Spleen (tissue), 11 donors: ENCODE results near the gene CCDC149. TPM values are rescaled to one million over a fixed set of nuclear protein-coding genes. Genes with fewer than 3 reads are reported as not detected.

Experiments
- DNase-seq: peaks from one replicate; pipeline ENCODE4 v3.0.0-alpha.2; 2020
- H3K27ac ChIP-seq, 8 donors: fragments of 200-600 bp; sonication (generic) in 7 of 8; 1 replicate in 4 of 8; 2 replicates in 4 of 8; pipeline versions ENCODE4 v1.5.0 to v1.8.0; 2016 to 2021; ENCODE audit warnings: inconsistent platforms in 4 of 8, mild to moderate bottlenecking in 4 of 8, moderate library complexity in 1 of 8
- H3K27me3 ChIP-seq, 7 donors: fragments of 200-600 bp; sonication (generic) in 6 of 7; replicated peaks in 1 of 7; 1 replicate in 4 of 7; 2 replicates in 3 of 7; pipeline versions ENCODE4 v1.5.0 to v1.8.0; 2016 to 2021; ENCODE audit warnings: inconsistent platforms in 3 of 7, mild to moderate bottlenecking in 1 of 7
- H3K36me3 ChIP-seq, 6 donors: fragments of 200-600 bp; sonication (generic) in 5 of 6; 1 replicate in 4 of 6; 2 replicates in 2 of 6; pipeline versions ENCODE4 v1.5.0 to v1.8.0; 2016 to 2021; ENCODE audit warnings: inconsistent platforms in 2 of 6
- H3K4me1 ChIP-seq, 6 donors: fragments of 200-600 bp; sonication (generic) in 5 of 6; 1 replicate in 3 of 6; 2 replicates in 3 of 6; pipeline versions ENCODE4 v1.5.0 to v1.8.0; 2016 to 2021; ENCODE audit warnings: inconsistent platforms in 3 of 6
- H3K4me3 ChIP-seq, 8 donors: fragments of 200-600 bp; sonication (generic) in 7 of 8; 1 replicate in 4 of 8; 2 replicates in 4 of 8; pipeline versions ENCODE4 v1.5.0 to v1.8.0; 2016 to 2021; ENCODE audit warnings: inconsistent platforms in 4 of 8, mild to moderate bottlenecking in 4 of 8, moderate library complexity in 2 of 8
- H3K9me3 ChIP-seq, 8 donors: fragments of 200-600 bp; sonication (generic) in 7 of 8; 1 replicate in 4 of 8; 2 replicates in 4 of 8; pipeline versions ENCODE4 v1.5.0 to v1.8.0; 2016 to 2021; ENCODE audit warnings: inconsistent platforms in 4 of 8
- POLR2A ChIP-seq, 3 donors: fragments of 450-650 bp; IDR thresholded peaks; one replicate each; pipeline ENCODE4 v1.5.1; 2017; ENCODE audit warnings: antibody characterized with exemption in 3 of 3, mild to moderate bottlenecking in 1 of 3
- POLR2AphosphoS5 ChIP-seq, 3 donors: sonication (generic); formaldehyde crosslinking; IDR thresholded peaks; one replicate each; pipeline ENCODE4 v1.5.1; 2017; ENCODE audit warnings: antibody characterized with exemption in 3 of 3
- WGBS, 5 donors: extraction: QIAGEN DNeasy Blood & Tissue Kit in 3 of 5; methylation state at CpG; one replicate each; pipeline versions ENCODE4 v1.1.5 to v1.1.7; 2013 to 2018; 5-methylcytosine and 5-hydroxymethylcytosine counted together
- intact Hi-C: fragments of 100-400 bp; cut with DNase I; formaldehyde crosslinking; loops from one replicate; pipeline ENCODE4 v1.15.0; 2023; ENCODE audit warnings: low total_unique reads
- polyA plus RNA-seq, 3 donors: library from polyadenylated mRNA; stranded (reverse); fragments of 200-250 nt; gene quantifications; one replicate each; pipeline ENCODE4 v1.2.1, GENCODE V29; 2013
- total RNA-seq, 7 donors: library from RNA; depleted of rRNA in 3 of 7; stranded (reverse); fragments of >200 nt in 3 of 7; fragmentation: NEBNext Ultra II Directional in 4 of 7; extraction: Animal tissue kit (Norgen Biotek cat#: 25700) in 4 of 7; gene quantifications; one replicate each; pipeline versions ENCODE4 v1.1.0 to v1.2.1, GENCODE V29; 2016 to 2021
- TF ChIP-seq, protein P1 (sequence below), 11 experiments: fragments of 200-600 bp in 7 of 11; fragments of 450-650 bp in 4 of 11; sonication (generic) in 4 of 11; IDR thresholded peaks in 8 of 11; conservative IDR thresholded peaks in 3 of 11; 1 replicate in 7 of 11; 2 replicates in 4 of 11; pipeline versions ENCODE4 v1.4.0 to v1.8.0; 2016 to 2021; ENCODE audit warnings: antibody characterized with exemption in 11 of 11, inconsistent platforms in 4 of 11, mild to moderate bottlenecking in 1 of 11
- donor health status: healthy with polysubstance abuse.
- donor health status: DM: no; HTN: no; CAD: no; lungs with moderate emphysema.
- donor health status: DM: no; HTN: no; CAD: no.
- donor health status: Bipolar disorder and iron deficiency.
- donor health status: healthy.
- donor health status: DM: no; HTN: no; CAD: no.
- donor health status: DM: yes; HTN: yes; CAD: no.

CCDC149 gene
- total and polyA plus RNA-seq, 10 donors, result 1.9 to 16.0 (median 9.8) TPM

GRCh38 chr4:24772952-24773351 is 139.9 kb downstream of the CCDC149 start:
- TF ChIP-seq POLR2AphosphoS5 (IDR thresholded peaks at IDR 0.05) (no peak), POLR2A (IDR thresholded peaks at IDR 0.05) (no peak)
- intact Hi-C loops, result no loop called here
- Histone ChIP-seq H3K4me3 (no peak overlapping the region), H3K27me3 (peaks cover 0 to 4% (median 0%) of the 10 kb centered on the region in 7 donors), H3K36me3 (no peaks in the 10 kb centered on the region), H3K4me1 (no peaks in the 10 kb centered on the region), H3K9me3 (no peaks in the 10 kb centered on the region), H3K27ac (no peak overlapping the region)
- no peak for DNase-seq
- WGBS, 5 donors, result 94 to 97% (median 96%) methylated on average over 6 of the region's 6 CpGs

GRCh38 chr4:24772061-24772705 is 140.7 kb downstream of the CCDC149 start:
- H3K36me3 ChIP-seq, result no peaks in the 10 kb centered on the region
- H3K27me3 ChIP-seq, result peaks cover 0 to 4% (median 0%) of the 10 kb centered on the region in 7 donors
- no peak overlapping the region for H3K27ac ChIP-seq
- intact Hi-C loops, result no loop called here
- DNase-seq, result no peak
- H3K4me1 ChIP-seq, result no peaks in the 10 kb centered on the region
- H3K9me3 ChIP-seq, result no peaks in the 10 kb centered on the region
- TF ChIP-seq, protein P1, sequence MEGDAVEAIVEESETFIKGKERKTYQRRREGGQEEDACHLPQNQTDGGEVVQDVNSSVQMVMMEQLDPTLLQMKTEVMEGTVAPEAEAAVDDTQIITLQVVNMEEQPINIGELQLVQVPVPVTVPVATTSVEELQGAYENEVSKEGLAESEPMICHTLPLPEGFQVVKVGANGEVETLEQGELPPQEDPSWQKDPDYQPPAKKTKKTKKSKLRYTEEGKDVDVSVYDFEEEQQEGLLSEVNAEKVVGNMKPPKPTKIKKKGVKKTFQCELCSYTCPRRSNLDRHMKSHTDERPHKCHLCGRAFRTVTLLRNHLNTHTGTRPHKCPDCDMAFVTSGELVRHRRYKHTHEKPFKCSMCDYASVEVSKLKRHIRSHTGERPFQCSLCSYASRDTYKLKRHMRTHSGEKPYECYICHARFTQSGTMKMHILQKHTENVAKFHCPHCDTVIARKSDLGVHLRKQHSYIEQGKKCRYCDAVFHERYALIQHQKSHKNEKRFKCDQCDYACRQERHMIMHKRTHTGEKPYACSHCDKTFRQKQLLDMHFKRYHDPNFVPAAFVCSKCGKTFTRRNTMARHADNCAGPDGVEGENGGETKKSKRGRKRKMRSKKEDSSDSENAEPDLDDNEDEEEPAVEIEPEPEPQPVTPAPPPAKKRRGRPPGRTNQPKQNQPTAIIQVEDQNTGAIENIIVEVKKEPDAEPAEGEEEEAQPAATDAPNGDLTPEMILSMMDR (IDR thresholded peaks at IDR 0.05 in 8 of 11, conservative IDR thresholded peaks at IDR 0.05 in 3 of 11), result no peak
- TF ChIP-seq POLR2AphosphoS5 (IDR thresholded peaks at IDR 0.05), result no peak
- TF ChIP-seq POLR2A (IDR thresholded peaks at IDR 0.05), result no peak
- no peak overlapping the region for H3K4me3 ChIP-seq
- WGBS, 5 donors, result 83 to 88% (median 86%) methylated on average over 5 of the region's 5 CpGs

DNA sequence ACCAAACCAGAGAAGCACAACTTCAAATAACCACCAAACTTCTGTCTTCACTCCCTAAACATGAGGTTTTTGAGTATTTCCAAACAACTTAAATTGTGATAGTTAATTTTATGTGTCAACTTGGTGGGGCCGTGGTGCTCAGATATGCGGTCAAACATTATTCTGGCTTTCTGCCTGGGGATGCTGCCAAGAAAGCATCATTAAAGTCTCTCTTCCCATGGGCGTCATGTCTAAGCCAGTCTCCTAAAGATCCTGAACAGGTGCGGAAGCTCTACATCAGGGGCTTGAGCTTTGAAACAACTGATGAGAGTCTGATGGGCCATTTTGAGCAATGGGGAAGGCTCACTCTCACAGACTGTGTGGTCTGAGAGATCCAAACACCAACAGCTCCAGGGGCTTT is 141.6 kb downstream of the CCDC149 start:
- H3K4me1 ChIP-seq, result no peaks in the 10 kb centered on the region
- H3K9me3 ChIP-seq, result no peaks in the 10 kb centered on the region
- DNase-seq, result no peak
- WGBS, 5 donors, result 76 to 95% (median 85%) methylated on average over 4 of the region's 4 CpGs
- H3K36me3 ChIP-seq, result no peaks in the 10 kb centered on the region
- H3K27me3 ChIP-seq, result peaks cover 0 to 4% (median 0%) of the 10 kb centered on the region in 7 donors
- intact Hi-C loops, result no loop called here
- no peak overlapping the region for H3K27ac ChIP-seq
- TF ChIP-seq POLR2AphosphoS5 (IDR thresholded peaks at IDR 0.05) (no peak), POLR2A (IDR thresholded peaks at IDR 0.05) (no peak)
- TF ChIP-seq, protein P1 (IDR thresholded peaks at IDR 0.05 in 8 of 11, conservative IDR thresholded peaks at IDR 0.05 in 3 of 11), result no peak
- no peak overlapping the region for H3K4me3 ChIP-seq

- Histone ChIP-seq H3K27me3 (peaks cover 0 to 4% (median 0%) of the 10 kb centered on the region in 7 donors), H3K27ac (no peak overlapping the region), H3K4me3 (no peak overlapping the region), H3K36me3 (no peaks in the 10 kb centered on the region), H3K9me3 (no peaks in the 10 kb centered on the region), H3K4me1 (no peaks in the 10 kb centered on the region)
- intact Hi-C loops, result no loop called here
- WGBS, 5 donors, result 86 to 98% (median 90%) methylated on average over 4 of the region's 4 CpGs
- no peak for DNase-seq
- TF ChIP-seq POLR2A (IDR thresholded peaks at IDR 0.05), result no peak
- TF ChIP-seq POLR2AphosphoS5 (IDR thresholded peaks at IDR 0.05), result no peak
- TF ChIP-seq, protein P1 (IDR thresholded peaks at IDR 0.05 in 8 of 11, conservative IDR thresholded peaks at IDR 0.05 in 3 of 11), result no peak
Observed at GRCh38 chr4:24770667-24771066, 142.2 kb downstream of the CCDC149 start.
